Gastroesophageal sphincter (tissue), 3 donors: ENCODE data around the gene CDC42.

Experiments used
- EP300 ChIP-seq: sonication (generic); formaldehyde crosslinking; IDR thresholded peaks from one replicate; pipeline ENCODE4 v1.6.1; 2017; ENCODE audit warnings: antibody characterized with exemption, mild to moderate bottlenecking
- POLR2A ChIP-seq, 2 donors: fragments of 450-650 bp; IDR thresholded peaks; one replicate each; pipeline ENCODE4 v1.6.1; 2017; ENCODE audit warnings: antibody characterized with exemption in 2 of 2, mild to moderate bottlenecking in 2 of 2, moderate library complexity in 1 of 2
- POLR2AphosphoS5 ChIP-seq: sonication (generic); formaldehyde crosslinking; IDR thresholded peaks from one replicate; pipeline ENCODE4 v1.6.1; 2017; ENCODE audit warnings: antibody characterized with exemption
- TF ChIP-seq, protein P1 (sequence below), 4 experiments: fragments of 200-600 bp in 2 of 4; fragments of 450-650 bp in 2 of 4; sonication (generic) in 1 of 4; IDR thresholded peaks; one replicate each; pipeline ENCODE4 v1.5.1; 2017 to 2019; ENCODE audit warnings: antibody characterized with exemption in 4 of 4, mild to moderate bottlenecking in 2 of 4, moderate library complexity in 2 of 4

DNA sequence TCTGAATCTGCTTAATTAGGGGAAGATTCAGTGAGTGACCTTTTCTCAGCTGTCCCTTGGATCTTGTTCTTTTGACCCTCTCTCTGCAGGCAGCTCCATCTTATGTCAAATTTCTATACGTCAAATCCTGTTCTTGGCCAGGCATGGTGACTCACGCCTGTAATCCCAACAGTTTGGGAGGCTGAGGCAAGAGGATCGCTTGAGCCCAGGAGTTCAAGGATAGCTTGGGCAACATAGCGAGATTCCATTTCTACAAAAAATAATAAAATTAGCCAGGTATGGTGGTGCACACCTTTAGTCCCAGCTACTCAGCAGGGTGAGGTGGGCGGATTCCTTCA is 12.3 kb upstream of the CDC42 start:
- TF ChIP-seq, protein P1, sequence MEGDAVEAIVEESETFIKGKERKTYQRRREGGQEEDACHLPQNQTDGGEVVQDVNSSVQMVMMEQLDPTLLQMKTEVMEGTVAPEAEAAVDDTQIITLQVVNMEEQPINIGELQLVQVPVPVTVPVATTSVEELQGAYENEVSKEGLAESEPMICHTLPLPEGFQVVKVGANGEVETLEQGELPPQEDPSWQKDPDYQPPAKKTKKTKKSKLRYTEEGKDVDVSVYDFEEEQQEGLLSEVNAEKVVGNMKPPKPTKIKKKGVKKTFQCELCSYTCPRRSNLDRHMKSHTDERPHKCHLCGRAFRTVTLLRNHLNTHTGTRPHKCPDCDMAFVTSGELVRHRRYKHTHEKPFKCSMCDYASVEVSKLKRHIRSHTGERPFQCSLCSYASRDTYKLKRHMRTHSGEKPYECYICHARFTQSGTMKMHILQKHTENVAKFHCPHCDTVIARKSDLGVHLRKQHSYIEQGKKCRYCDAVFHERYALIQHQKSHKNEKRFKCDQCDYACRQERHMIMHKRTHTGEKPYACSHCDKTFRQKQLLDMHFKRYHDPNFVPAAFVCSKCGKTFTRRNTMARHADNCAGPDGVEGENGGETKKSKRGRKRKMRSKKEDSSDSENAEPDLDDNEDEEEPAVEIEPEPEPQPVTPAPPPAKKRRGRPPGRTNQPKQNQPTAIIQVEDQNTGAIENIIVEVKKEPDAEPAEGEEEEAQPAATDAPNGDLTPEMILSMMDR (IDR thresholded peaks at IDR 0.05) = no peak
- TF ChIP-seq EP300 (no peak), POLR2A (IDR thresholded peaks at IDR 0.05) (no peak), POLR2AphosphoS5 (no peak)
